ENCODE results near the gene ZMIZ1.

GRCh38 chr10:79305515-79305914, 236.7 kb downstream of the ZMIZ1 start:
- TF ChIP-seq CTCF (IDR thresholded peaks at IDR 0.05): no peak
- no peak for TF ChIP-seq POLR2A (IDR thresholded peaks at IDR 0.05)
